Activated T-helper 9 cell treated with anti-CD3 and anti-CD28 coated beads, Interleukin-2, amount 50 U/mL, for 16 hours (primary cell): Measurements from ENCODE around the gene ZNF565.
"Not testable (repeated sequence)": the region's sequence is repeated elsewhere in the genome, so short reads cannot be mapped to it uniquely, and the experiment has no call there.

Experiments used
- DNase-seq: peaks from one replicate; pipeline ENCODE4 v3.0.0-alpha.2; 2020; ENCODE audit warnings: low read depth

ZNF565 gene

DNA sequence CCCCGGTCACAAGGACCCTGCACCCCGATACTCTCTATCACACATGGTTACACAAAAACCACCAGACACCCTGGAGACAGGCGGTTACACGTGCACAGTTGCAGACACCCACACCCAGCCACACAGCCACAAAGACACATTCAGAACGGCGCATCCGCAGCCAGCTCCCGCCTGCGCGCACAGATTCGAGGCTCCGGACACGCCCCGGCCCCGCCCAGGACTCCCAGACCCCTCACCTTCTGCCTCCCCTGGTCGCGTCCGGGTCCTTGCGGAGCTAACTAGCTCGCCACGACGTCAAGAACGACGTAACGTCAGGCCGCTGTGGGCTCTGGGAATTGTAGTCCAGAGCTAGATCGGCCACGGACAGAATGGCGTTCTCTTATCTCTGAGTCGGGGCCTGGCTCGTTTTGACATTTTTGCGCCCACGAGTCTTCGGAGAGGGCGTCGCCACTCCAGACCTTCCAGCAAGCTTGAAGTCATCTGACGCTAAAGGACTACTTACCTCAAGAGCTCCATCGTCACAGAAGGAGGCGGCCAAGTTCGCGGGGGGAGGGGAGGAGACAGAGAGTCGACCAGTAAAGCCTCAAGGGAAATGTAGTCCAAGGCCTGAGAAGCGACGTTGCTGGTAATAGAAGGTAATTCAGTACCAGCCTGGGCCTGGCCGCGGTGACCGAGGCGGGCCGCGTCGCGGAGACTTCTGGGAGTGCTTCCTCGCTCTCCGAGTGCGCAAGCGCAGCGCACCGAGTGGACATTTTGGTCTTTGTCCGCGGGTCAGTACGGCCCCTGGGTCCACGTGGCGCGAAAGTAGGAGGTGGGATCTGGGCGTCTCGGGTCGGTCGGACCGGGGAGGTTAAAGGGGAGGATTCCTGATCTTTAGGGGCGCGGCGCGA is at the start of gene ZNF565, which contains the start of gene ZNF146:
ZNF565 (minus strand) TSS at position 280 of the 890 bp plus-strand sequence. CDS start 12,680 bp downstream, outside the sequence.
ZNF146 (plus strand) TSS at position 721 of the 890 bp plus-strand sequence. CDS start 21,335 bp downstream, outside the sequence.
- DNase-seq: peak; percentile 94

DNA sequence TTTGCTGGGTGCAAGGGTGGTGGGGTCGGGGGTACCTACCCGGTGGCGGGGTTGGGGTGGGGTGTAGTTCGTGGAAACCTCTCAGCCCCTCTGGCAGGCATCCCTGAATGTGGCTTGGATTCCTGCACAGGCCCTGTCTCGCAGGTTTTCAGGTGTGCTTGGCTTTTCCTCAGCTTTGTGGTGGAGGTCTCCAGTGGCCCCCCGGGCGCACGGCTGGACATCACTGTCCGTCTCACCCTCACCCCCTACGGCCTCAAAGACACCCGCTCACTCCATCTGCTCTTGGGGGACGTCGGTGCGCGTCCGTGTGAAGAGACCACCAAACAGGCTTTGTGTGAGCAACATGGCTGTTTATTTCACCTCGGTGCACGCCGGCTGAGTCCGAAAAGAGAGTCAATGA is 44.7 kb upstream of the ZNF565 start:
- DNase-seq: no peak

DNA sequence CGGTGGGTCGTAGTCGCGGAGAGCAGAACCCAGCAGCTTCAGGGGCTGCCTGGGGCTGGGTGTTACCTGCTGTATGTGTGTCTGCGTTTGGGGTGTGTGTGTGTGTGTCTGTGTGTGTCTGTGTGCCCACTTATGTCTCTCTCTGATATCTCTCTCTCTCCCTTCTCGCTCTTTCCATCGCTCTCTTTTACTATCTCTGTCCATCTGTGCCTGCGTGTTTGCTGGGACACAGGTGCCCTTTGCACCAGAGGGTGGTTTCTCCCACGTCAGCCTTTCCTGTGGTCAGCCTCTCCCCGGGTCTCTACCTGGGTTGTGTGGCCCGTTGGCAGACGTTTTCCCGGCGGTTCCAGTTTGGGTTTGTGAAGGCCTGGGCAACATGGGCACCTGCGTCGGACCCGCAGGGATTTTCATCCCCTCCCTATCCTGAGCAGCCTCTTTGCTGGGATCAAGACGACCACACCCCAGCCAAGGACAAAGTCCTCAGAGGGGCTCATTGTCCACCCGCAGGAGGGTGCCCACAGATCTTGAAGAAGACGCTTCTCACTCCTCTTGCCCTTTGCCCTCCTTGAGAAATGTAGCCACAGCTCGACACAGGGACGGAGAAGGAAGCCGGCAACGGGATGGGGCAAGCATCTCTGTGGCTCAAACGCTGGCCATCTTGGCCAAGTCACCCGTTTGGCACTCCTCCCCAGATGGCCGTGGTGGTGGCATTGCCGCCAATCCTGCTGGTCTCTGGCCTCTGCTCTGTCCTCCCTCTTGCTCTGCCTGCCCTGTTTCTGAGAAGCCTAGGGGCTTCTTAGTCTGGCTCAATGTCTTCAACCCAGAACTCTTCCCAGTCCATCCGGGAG is 43.8 kb upstream of the ZNF565 start:
- DNase-seq: no peak

DNA sequence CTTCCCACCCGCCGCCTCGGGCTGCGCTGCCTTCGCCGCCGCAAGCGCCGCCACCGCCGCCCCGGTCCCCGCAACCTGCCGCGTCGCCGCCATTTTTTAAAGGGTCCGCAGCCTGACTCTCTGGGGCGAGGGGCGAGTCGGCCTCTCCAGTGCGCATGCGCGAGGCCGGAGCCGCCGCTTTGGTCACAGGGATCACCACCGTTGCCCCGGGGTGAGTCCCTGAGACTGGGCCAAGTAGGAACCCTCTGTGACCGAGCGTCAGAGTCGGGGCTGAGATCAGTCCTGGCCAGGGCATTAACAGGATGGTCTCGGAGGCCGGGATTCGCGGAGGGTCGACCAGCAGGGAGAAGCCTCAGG is 43.0 kb upstream of the ZNF565 start:
- DNase-seq: no peak

DNA sequence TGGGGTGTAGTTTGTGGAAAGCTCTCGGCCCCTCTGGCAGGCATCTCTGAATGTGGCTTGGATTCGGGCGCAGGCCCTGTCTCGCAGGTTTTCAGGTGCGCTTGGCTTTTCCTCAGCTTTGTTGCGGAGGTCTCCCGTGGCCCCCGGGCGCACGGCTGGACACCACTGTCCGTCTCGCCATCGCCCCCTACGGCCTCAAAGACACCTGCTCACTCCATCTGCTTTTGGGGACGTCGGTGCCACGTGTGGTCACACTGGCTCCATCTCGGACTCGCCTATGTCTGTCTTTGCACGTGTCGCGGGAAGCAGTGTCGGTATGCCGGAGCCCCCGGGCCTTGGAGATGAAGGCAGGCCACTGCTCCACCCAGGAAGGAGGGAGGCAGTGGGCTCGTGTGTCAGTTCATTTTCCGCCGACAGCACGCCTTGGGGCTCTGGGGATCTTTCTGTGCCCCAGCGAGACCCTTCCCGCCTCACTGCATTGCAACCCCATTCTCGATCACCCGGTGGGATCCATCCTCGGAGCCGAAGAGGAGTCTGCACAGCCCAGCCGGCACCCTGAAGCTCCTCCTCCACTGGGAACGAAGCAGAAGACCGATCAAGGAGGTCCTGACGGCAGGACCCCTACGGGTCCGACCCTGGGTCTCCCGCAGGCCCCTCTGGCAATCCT is 42.5 kb upstream of the ZNF565 start:
- DNase-seq: no peak

DNA sequence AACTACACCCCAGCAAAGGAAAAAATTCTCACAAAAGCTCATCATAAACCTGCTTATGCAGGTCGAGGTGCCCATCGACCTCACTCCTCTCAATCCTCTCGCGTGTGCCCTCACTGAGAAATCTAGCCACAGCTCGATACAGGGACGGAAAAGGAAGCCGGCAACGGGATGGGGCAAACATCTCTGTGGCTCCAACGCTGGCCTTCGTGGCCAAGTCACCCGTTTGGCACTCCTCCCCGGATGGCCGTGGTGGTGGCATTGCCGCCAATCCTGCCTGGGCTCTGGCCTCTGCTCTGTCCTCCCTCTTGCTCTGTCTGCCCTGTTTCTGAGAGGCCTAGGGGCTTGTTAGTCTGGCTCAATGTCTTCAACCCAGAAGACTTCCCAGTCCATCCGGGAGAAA is 41.6 kb upstream of the ZNF565 start:
- DNase-seq: no peak

DNA sequence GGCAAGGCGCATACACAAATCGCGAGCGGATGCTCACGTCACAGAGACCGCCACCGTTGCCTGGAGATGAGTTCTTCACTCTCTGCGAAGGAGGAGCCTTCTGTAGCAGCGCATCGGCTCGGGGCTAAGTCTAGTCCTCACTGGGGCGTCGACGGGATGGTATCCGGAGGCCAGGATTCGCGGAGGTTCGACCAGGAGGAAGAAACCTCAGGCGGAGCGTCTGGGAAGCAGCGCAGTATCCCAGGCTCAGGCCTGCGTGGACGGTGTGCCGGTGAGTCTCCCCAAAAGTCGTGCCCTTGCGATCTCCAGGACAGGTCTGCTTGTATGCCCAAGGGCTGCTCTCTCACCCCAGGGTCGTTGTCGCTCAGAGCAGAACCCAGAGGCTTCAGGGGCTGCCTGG is 40.9 kb upstream of the ZNF565 start:
- DNase-seq: no peak

DNA sequence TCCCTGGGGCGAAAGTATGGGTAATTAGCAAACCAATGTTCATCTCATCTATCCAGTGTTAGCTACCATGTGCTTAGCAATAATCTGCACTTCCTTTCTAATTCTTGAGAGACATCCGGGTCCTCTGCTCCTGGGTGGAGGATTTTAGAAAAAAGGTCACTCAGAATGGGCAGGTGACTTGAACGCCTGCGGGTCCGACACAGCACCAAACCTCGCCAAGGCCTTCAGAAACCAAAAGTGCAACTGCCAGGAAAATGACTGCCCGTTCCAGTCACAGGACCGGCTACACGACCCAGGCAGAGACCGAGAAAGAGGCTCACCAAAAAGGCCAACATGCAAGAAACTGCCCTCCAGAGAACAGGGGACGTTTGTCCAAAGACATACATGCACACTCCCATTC is 40.4 kb upstream of the ZNF565 start:
- no peak for DNase-seq

DNA sequence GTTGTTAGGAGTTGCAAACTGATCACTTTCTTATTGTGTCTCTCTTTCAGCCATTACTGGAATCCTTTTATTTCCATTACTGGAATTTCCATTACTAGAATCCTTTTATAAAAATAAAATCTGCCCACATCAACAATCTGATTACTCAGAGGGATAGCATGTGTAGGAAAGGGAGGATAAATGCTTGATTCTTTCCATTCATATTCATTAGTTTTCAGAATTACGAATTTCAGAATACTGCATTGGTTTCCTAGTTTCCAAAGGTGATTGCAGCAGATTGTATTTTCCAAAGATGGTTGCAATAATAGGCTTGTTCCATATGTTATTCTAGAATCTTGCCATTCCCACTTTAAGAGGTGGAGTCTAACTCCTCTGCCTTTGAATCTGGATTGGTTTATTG is 37.6 kb upstream of the ZNF565 start:
- DNase-seq: no peak

DNA sequence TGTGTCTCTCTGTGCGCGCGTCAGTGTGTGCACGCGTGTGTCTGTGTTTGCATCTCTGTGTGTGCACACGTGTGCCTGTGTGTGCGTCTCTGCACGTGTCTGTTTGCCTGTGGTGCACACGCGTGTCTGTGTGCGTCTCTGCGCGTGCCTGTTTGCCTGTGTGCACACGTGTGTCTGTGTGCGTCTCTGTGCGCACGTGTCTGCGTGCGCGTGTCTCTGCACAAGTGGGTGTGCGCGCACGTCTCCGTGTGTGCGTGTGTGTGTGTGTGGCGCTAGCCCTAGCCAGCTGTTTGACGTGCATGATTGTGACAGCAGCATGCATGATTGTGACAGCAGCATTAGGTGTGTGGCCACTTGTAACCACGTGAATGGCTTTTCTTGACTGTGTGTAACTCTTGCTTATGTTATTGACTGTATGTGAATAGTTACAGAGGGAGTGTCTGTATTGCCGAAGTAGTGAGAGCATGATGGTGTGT is 31.6 kb upstream of the ZNF565 start:
- DNase-seq: no peak

DNA sequence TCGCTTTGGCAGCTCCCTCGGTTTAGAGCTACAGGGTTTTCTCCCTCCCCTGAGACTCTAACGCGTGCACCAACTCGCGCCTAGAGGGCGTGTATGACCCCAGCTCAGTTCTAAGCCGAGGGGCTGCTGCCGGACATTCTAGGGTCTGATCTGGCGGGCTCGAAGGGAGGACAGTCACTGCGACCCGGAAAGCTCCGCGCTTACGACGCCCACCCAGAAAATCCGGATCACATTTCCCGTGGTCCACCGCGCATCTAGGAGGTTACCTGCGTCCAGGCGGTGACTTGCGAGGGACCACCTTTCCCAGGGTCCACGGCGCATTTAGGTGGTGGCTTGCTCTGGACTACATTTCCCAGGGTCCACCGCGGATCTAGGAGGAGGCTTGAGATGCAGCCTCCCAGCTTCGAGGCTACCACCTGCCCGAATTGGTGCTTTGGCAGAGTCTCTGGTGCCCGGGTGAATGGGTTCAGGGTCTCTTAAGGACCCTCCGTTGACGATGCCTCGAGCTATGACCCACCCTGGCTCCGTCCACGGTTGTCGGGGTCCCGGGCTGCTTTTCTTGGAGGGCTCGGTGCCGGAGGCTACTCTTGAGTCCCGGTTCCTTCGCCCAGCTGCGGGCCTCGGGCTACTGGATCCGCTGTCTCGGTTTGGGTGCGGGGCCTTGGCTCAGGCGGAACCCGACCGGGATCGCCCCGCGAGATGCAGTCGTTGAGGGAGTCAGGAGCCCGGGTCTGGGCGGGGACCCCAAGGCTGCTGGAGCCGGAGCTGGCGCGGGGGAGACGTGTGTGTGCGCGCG is 30.9 kb upstream of the ZNF565 start:
- DNase-seq: no peak

DNA sequence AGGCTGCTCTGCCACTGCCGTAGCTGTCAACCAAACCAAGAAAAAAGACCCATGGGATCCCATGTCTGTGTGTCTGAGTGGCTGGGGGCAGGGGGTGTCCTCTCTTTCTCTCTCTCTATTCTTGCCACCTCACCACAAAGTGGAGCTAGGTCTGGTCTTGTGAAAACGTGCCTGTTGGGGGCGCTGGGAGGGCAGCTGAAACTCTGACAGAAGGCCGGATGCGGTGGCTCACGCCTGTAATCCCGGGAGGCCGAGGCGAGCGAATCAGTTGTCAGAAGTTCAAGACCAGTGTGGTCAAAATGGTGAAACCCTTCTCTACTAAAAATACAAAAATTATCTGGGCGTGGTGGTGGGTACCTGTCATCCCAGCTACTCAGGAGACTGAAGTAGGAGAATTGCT is 29.6 kb upstream of the ZNF565 start:
- no peak for DNase-seq

DNA sequence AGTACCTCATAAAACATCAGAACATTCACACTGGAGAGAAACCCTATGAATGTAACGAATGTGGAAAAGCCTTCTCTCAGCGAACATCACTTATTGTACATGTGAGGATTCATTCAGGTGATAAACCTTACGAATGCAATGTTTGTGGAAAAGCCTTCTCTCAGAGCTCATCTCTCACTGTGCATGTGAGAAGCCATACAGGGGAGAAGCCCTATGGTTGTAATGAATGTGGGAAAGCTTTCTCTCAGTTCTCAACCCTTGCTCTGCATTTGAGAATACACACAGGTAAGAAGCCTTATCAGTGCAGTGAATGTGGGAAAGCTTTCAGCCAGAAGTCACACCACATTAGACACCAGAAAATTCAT is 22.5 kb upstream of the ZNF565 start:
- no peak for DNase-seq

DNA sequence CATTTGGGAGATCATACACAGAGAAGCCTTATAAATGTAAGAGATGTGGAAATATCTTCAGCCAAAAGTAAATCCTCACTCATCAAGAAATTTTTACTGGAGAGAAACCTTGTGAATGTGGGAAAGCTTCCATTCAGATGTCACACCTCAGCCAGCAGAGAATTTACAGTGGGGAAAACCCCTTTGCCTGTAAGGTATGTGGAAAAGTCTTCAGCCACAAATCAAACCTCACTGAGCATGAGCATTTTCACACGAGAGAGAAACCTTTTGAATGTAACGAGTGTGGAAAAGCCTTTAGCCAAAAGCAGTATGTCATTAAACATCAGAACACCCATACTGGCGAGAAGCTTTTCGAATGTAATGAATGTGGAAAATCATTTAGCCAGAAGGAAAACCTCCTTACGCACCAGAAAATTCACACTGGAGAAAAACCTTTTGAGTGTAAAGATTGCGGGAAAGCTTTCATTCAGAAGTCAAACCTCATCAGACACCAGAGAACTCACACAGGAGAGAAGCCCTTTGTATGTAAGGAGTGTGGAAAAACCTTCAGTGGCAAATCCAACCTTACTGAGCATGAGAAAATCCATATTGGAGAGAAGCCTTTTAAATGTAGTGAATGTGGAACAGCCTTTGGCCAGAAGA is 22.0 kb upstream of the ZNF565 start:
- DNase-seq: no peak

DNA sequence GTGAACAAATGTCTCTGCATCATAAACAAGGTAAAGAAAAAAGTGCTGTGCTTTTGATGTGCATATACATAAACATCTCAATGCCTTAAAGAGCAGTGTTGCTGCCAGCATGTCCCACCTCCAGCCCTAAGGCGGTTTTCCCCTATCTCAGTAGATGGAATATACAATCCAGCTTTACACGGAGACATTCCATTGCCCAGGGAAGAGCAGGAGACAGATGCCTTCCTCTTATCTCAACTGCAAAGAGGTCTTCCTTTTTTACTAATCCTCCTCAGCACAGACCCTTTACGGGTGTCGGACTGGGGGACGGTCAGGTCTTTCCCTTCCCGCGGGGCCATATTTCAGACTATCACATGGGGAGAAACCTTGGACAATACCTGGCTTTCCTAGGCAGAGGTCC is 19.2 kb upstream of the ZNF565 start:
- DNase-seq: not testable (repeated sequence)

DNA sequence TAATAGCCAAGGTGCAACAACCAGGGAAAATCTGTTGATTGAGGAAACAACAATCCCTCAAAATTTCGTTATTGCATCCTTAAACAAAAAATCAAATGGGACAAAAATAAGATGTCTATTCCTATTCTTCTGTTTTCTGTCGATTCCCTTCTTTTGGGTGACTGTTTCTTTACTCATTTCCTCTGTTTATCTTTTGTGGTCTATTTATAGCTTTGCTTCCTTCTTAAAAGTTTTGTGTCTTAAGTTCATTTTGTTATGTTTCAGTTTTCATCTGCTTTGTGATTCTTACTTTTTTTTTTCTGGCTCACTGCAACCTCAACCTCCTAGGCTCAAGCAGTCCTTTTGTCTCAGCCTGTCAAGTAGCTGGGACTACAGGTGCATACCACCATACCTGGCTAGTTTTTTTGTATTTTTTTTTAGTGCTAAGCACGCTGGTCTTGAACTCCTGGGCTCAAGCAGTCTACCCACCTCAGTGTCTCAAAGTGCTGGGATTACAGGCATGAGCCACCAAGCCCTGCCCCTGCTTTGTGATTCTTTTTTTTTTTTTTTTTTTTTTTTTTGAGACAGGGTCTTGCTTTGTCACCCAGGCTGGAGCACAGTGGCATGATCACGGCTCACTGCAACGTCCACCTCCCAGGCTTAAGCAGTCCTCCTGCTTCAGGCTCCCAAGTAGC is 10.9 kb upstream of the ZNF565 start:
- no peak for DNase-seq

DNA sequence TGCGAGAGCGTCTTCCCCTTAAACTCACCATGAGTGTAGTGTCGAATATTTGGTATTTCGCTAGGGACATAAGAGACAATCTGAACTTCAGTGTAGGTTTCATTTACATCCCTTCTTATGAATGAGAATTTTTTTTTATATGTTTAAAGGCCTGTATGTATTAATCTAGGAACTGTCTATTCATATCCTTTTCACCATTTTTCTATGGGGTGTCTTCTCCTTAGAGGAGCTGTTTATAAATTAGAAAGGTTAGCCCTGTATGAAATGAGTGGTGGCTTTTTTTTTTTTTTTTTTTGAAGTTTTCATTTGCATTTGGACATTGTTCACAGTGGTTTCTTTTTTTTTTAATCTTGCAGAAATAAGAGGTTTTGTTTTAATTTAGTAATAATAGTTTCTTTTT is 8.0 kb upstream of the ZNF565 start:
- no peak for DNase-seq

DNA sequence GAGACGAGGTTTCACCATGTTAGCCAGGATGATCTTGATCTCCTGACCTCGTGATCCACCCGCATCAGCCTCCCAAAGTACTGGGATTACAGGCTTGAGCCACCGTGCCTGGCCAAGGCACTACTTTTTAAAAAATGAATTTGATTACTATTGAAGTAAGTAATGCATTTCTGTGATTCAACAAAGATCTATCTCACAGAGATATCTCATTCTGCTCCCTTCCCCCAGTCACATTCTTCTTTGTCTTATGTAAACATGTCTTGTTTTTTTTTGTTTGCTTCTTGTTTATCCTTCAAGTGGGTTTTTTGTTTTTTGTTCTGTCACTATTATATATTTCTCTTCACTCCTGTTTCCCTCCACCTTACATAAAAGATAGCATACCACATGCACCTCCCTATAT is 7.0 kb upstream of the ZNF565 start:
- no peak for DNase-seq

DNA sequence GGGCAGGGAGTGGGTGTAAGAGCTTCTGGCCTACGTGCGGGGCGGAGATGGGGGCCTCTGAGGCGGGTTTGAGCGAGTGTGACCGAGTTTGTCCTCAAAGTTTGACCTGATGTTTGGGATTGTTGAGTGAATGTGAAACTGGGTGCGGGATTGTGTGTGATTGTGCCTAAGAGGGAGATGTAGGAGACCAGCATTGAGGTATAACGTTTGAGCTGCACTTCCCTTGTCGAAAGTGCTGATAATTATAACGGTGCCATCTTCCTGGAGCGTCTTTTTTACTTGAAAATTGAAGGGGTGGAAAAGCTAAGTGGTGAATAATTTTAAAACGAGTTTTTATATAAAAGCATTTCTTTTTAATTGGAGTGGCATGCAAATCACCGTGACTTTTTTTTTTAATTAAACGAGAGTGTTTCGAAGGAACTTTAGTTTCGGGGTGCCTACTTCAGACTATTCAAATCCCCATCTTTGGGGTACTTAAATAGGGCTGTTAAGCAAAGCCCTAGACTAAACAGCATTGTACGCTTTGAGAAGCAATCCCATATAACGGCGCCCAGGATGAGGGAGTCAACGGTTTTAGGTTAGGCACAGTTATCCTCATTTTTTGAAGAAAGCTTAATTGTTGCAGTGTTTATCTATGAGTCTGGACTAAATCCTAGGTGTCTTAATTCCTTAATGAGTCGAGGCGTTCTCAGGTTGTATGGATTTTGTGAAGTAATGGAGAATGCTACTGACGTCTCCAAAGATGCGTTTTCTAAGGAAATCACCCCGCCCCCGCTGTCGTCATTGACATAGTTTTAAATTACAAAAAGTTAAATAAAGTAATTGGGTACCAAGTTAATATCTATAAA is 1.0 kb upstream of the ZNF565 start:
- no peak for DNase-seq

DNA sequence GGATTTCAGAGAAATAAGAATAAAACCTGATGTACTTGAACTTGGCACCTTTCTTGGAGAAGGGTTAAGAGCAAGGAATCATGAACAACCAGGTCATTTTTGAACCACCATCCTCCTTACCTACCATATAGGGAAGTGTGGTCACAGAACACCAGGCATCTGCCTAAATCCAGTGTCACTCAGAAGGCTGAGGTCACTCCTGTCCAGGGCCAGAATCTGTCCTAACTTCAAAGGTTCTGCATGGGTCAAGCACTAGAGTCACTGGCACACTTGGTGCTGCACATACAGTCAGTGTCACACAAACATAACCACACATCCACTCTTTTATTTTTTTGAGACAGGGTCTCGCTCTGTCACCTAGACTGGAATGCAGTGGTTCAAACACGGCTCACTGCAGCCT is 1.6 kb downstream of the ZNF565 start:
- DNase-seq: no peak
